HG03342 (cell line): ENCODE measurements around the gene HSD11B2.

ENCODE experiments used
- ATAC-seq: cut with Tn5 transposase; IDR thresholded peaks from one replicate; pipeline ENCODE4 v1.9.1; 2021; ENCODE audit warnings: mild to moderate bottlenecking, moderate library complexity; ENCODE audit not compliant: unreplicated experiment

Gene HSD11B2

DNA sequence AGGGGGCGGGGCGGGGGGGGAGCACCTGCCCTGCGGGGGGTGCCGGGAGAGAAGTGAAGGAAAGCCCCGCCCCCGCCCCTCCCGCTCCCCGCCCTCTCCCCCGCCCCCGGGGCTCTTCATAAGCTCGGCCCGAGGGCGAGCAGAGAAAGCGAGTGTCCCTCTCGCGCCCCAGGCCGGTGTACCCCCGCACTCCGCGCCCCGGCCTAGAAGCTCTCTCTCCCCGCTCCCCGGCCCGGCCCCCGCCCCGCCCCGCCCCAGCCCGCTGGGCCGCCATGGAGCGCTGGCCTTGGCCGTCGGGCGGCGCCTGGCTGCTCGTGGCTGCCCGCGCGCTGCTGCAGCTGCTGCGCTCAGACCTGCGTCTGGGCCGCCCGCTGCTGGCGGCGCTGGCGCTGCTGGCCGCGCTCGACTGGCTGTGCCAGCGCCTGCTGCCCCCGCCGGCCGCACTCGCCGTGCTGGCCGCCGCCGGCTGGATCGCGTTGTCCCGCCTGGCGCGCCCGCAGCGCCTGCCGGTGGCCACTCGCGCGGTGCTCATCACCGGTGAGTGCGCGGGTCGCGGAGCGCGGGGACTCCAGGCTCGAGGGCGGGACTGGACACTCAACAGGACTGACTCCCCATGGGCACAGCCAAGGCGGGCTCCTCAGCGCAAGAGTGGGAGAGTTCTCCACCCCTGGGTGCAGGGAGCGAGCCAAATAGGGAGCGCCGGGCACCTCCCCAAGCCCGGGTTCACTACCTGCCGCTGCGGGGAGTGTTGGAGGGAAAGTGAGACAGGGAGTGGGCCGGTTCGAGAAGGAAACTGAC is at the start of gene HSD11B2:
HSD11B2 (plus strand) TSS at position 145 of the 798 bp plus-strand sequence; CDS start at position 273, 128 bp downstream.
- ATAC-seq = no peak

DNA sequence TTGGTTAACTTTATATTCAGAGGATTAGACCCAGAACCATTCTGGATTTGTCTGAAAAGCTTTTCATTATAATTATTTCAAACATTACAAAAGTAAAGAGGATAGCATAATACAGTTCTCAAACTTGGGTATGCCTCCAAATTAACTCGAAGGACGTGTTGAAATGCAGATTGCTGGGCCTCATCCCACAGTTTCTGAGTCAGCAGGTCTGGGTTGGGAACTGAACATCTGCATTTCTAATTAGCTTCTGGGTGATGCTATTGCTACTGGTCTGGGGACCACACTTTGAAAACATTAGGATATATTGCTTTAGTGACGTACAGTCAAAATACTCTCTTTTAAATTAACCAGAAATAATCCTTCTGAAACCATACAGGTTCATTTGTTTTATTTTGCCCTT is 47.6 kb upstream of the HSD11B2 start:
- ATAC-seq = no peak

DNA sequence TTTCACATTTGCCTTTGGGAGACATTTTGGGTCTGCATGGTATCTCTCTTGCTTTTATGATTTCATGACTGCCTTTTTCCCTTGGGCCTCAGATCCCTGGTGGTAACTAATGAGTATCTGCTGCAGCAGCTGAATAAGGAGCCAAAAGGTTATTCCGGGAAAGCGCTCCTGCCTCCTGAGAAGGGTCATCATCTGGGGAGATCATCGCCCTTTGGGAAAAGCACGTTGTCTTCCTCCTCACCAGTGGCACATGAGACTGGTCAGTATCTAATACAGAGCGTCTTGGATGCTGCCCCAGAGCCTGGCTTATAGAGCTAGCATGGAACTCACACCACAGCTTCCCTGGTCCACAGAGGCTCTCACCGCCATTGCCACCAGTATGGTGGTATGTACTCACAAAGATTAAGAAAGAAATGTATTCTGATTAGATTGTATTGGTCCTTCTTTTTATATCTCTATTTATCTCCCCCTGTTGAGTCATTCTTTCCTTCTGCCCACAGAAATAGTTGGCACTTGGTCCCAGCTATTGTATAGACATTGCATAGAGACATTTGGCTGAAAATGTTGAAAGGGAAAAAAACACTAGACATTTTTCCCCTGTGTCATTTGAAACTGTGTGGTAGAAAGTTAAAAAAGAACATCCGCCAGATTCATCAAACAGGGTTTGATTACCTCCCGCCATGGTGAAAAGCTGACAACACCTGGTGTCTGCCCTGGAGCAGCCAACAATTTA is 46.0 kb upstream of the HSD11B2 start:
- ATAC-seq = no peak

DNA sequence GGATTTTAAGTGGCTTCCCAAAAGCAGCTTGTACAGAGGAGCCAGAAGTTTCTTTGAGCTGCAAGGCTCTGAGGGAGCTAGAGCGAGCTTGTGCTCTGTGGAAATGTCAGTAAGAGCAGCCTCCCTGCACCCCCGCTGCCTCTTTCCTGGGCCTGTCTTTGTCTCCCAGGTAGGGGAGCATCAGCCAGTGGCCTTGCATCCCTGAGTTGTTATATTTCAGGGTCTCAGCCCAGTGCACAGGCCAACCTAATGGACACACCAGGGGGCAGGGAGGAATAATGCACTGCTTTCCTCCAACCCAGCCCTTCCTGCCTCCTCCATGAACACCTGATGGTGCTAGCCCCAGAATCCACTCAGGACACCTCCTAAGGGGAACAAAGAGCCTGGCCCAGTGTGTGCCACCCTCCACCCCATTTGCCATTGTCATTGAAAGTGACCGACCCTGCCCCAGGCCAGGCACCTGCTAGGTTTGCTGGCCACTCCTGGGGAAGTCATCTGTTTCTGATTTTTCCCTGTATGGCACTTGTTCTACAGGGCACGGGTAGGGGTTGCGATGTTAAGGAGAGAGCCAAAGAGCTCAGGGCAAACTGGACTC is 44.0 kb upstream of the HSD11B2 start:
- ATAC-seq = no peak

DNA sequence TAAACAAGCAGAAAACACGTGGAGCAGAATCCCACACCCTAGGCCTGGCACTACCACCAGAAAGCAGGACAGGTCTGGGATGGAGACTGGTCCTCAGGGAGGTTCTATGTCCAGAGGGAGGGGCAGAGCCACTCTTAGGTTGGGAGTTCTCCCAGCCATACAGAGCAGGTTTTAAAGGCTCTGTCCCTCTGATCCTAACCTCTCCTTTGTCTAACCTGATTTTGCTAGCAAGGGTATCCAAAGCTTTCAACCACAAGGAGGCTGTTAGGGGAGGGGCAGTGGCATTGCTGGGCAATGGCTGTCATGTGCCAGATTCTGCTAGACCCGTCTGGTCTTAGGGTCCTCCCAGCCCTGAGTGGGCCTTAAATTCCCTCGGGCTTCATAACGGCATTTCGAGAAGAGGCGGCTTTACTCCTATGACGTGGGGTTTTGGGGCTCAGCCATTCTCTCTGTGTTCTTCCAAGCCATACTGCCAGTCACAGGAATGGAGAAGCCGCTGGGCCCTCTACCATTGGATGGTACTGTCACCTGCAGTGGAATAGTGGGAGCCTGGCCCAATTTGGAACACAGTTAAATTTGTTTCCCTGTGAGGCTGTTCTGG is 43.3 kb upstream of the HSD11B2 start:
- no peak for ATAC-seq

DNA sequence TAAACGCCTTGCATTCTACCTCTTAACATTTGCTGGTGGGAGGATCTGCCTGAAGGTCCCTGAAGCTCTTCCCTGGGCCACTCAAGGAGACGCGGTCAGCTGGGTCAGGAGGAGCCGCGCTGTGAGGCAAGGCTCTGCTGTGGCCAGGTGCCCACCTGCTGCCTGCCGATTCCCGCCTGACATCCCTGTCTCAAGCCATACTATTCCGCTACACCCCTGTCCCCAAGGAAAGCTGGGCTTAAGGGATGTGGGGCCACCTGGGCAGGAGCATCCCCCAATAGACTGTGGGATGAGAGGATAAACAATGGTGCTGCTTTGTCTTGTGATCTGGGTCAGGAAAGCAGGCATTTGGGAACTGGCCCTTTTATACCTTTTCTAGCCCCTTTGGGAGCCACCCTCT is 42.7 kb upstream of the HSD11B2 start:
- no peak for ATAC-seq

DNA sequence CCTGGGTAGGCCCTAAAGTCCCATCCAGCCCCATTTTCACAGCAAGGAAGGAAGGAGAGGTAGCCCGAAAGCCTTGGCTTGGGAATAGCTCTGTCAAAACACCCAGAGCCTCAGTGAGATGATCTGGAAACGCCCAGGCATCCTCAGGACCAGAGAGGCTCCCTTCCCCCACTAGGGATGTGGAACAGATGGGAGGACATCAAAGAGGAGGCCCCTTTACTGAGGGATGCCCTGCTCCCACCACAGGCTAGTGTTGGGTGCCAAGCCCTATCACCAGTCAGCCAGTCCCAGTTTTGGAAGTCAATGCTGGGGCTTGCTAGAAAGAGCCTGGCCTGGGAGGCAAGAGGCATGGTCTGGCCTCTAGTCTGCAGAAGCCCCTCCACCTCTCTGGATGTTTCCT is 42.3 kb upstream of the HSD11B2 start:
- ATAC-seq = no peak

DNA sequence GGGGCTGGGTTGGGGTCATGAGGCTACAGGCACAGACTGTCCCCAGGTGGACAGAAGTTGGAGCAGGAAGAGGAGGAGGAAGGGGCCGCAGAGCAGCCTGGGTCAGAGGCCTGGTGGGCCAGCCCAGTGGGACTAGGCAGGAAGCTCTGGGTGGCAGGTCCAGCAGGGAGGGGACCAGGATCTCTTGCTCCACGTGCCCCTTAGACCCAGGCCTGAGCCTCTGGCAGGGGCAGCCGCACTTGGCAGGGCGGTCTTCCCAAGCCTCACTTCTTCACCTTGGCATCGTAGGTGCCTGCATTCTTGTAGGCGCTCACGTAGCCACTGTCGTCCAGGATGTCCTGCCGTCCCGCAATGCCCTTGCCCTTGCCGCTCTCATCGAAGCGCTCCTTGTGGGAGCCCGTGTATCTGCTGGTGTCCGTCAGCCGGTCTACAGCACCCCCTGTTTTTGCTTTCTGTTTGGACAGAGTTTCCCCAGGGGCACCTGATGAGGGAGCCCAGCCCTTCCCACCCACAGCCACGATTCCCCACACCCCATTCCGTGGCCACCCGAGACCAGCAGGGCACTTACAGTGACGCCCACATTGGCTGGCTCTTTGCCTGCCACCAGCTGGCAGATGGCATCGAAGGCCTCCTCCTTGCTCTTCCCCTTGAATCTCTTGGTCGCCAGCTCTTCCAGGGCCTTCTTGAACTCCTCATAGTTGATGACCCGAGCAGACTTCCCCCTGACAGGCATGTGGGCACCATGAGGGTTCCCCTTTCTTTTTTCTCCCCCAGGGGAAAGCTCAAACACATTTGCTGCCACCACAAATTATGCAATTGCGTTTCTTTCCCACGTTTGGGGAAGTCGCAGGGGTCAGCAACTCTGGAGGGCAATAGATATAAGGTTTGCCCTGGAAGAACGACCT is 40.8 kb upstream of the HSD11B2 start:
- ATAC-seq = no peak

DNA sequence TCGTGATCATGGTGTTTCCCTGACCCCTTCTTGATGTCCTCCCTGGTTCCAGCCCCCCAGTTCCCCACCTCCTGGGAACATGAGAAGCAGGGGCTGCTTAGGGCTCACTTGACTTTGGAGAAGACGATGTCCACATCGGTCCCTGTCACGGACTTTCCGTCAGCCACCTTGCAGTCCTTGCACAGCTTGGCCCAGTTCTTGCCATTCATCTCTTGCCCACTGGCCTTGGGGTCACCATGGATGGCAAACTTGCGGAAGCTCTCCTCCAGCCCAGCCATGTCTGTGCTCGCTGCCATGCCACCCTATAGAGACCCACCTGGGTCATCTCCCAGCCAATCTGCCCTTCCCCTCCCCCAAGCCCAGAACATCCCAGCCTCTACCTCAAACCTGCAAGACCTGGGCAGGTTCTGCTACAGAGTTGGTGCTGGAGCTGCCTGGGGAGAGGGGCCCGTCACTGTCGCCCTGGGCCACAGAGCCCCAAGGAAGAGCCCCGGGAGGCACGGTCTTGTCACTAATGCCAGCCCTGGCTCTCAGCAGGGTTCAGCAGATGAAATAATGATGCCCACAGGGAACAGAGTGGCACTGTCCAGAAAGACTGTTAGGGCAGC is 40.0 kb upstream of the HSD11B2 start:
- ATAC-seq = no peak

DNA sequence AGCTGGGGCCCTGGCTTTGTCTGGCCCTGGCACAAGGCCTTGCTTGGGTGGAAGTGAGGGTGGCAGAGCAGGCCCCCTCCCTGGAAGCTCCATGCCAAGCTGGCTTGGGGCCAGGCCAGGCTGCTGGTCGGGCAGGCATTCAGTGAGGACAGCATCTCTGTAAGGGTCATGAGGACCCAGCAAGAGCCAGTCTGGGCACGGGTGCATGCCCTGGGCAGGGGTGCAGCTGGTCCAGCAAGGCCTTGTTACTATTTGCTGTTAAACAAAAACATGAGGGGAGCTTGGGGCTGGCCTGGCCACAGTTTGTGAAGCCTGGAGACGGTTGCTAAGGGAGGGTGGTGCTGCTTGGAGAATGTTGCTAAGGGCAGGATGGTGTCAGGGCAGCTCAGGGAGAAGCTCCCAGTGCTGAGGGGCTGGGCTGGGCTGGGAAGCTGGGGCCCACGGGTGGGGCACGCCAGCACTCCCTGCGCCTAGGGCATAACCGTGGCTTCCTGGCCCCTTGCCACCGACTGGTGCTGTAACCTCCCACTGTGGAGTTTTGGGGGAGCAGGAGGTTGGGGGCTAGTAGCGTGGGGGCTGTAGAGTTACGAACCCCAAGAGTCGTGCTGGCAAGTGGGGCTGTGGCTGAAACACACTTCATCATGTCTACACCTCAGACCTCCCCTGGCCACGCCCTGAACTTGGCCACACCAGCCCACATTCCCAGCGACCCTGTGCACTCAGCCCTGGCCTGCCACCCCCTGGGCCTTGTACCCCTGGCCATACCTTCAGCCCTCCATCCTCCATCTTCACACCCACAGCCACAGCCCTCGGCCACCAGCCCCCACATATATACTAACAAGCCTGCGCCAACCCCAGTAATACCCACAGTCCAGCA is 39.3 kb upstream of the HSD11B2 start:
- no peak for ATAC-seq

DNA sequence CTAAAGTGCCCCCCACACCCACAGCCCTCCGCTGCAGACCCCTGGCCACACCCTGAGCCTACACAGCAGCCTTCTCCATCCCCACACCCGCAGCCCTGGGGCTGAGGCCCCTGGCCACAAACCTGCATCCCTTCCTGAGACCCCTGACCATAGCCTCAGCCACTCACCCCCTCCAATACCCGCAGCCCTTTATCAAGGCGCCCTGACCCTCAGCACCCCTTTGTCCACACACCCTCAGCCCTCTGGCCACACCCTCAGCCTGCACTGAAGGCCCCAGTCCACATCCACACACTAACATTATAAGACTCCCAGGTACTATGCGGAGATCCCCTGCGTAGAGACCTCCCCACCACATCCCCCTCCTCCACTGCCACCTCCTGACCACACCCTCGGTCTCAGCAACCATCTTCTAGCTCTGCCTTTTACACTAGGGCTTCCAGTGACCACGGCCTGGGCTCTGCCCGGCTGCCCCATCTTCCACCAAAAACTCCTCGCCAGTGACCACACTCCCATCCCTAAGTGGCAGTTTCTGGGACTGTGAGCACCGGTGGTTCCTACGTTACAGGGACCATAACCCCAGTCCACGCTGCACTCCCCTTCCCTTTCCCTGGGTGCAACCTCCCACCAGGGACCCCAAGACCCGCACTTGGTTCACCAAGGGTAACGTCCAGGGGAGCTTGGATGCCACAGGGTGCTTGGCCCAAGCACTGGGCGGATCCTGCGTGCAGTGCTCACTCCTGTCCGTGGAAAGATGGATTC is 38.4 kb upstream of the HSD11B2 start:
- ATAC-seq = no peak

DNA sequence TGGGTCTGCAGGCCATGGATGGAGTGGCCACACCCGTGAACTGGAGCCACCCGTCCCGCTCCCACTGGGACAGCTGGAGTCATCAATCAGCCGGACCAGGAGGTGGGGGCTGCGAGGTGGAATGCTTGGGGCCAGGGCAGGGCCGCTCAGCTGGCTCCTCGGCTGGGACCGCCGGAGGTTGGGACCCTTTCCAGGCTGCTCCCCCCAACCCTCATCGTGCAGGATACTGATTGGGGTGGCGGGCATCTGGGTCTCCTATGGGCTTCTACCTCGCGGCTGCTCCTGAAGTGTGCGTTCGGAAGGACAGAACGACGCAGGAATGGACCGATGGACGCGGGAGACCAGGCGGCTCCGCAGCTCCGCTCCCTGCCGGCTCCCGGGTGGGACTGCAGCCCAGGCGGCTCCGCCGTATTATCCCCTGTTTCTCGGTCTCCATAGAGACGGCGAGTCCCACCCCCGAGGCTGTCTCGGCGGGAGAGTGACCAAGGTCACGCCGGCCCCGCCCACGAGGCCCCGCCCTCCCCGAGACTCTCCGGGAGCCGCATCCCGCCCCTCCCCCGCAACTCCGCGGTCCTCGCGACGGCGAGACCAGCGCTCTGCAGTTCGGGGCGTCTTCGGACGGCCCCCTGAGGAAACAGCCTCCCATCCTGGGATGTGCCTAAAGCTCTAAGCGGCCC is 37.7 kb upstream of the HSD11B2 start, which contains the start of gene TPPP3:
TPPP3 (minus strand) TSS at position 388 of the 677 bp plus-strand sequence. CDS start 2,387 bp downstream, outside the sequence.
- ATAC-seq = no peak

DNA sequence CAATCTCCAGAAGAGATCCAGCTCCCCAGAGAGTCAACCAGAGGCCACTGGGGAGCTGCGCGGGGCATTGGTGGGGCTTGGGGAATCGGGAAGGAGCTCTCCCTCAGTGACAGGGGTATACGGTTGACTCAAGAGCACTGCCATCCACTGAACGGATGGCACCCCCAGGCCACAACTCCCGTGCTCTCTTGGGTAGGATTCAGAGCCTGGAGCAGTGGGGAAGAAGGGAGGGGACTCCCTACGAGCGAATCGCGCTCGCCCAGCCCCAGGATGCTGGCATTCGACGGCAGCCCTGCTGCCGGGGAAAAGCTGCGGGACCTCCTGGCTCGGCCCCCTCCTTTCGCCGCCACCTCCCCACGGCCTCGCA is 37.1 kb upstream of the HSD11B2 start:
- no peak for ATAC-seq

DNA sequence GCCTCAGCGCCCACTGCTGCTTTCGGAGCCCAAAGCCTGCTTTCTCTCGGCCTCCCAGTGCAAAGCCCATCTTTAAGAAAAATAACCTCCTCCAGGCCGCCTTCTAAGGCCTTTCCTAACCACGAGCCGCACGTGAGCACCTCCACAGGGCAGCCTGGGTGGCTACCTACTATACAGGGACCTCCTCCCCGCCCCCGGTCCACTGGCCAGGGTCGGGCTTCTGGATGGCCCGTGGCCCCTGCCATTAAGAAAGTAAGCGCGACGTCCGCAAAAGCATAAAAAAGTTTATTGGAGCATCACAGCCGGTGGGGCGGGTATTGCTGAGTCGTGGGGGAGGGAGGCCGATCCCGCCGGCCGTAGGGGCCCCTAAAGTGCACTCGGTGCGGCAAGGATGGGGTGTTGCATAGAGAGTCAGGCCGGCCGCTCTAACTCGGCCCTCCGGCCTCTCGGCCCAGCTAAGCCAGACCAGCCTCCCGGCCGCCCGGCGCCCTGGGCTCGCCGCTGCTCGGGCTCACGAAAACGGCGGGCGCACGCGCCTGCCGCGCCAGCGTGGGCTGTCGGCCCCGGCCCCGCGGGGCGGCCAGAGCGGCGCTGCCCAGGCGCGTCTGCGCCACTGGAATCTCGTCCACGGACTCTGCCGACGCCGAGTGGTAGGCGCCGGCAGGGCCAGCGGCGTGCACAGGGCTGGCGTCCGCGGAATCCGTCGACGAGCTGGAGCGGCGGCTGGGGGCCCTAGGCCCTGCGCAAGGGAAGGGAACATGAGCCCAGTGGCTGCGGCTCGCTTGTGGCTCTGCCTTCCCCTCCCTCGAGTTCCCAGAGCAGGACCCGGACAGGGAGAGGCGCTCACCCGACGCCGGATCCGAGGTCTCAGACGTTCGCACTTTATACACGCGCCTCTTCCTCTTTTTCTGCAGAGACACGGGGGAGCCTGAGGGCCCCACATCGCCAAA is 36.5 kb upstream of the HSD11B2 start:
- no peak for ATAC-seq

DNA sequence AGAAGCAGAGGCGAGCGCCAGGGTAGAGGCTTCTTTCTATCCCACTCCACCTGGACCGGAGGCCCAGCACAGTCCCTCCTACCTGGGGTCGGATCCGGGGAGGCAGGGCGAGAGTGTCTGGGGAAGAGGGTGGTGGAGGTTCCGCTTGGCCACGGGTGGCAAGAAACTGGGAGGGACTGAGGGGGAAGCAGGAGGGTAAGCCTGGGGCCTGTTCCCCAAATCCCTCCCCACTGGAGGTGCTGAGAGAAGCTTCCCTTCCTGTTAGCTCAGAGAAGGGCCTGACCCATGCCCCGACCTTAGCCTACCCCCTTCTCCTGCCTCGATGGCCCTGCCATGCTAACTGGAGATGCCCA is 35.8 kb upstream of the HSD11B2 start:
- ATAC-seq = no peak

DNA sequence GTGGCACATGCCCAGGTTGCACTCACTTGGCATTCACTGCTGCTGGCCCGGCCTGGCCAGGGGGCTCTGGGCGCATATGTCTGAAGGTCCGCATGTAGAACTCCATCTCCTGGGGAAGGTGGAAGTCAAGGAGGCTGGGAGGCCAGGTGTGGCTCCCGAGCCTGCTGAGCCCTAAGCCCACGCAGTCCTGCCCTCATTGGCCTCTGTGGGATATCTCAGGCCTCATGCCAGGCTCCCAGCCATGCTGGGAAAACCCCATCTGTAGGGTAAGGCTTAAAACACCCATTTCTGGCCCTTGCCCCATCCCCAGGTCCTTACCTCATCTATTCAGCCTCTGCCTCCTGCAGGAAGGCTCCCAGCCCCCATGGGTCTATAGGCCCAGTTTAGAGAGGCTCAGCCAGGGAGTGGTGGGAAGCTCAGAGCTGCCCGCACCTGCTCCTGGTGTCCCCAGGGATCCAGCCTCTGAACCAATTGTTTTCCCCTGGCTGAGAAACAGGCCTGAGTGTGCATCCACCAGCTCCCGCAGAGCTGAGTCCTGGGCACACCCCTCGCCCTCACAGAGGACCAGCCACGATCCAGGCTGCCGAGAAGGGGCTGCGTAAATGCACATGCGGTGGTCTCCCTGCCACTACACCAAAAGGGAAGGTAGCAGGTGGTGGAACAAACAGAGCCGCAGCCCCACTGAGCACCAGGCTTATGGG is 35.3 kb upstream of the HSD11B2 start:
- ATAC-seq = no peak
